HepG2 (cell line): ENCODE measurements around the gene KIF22. TPM values are rescaled to one million over a fixed set of nuclear protein-coding genes. Genes with fewer than 3 reads are reported as not detected.
A peak's percentile ranks its signal among the peaks of the same experiment; 100 is the strongest.

Experiments used
- ARID4A ChIP-seq: sonication (generic); formaldehyde crosslinking; IDR thresholded peaks from 2 replicates; pipeline ENCODE4 v1.5.0; 2020; ENCODE audit warnings: mild to moderate bottlenecking, missing genetic modification reagents, borderline replicate concordance
- CBFB ChIP-seq: sonication (generic); formaldehyde crosslinking; IDR thresholded peaks from 2 replicates; pipeline ENCODE4 v1.4.0; 2020; ENCODE audit warnings: missing genetic modification reagents
- DMTF1 ChIP-seq: sonication (generic); formaldehyde crosslinking; IDR thresholded peaks from 2 replicates; pipeline ENCODE4 v1.4.0; 2020; ENCODE audit warnings: mild to moderate bottlenecking, missing genetic modification reagents
- HNF1A ChIP-seq, 2 experiments: sonication (generic) in 1 of 2; formaldehyde crosslinking in 1 of 2; IDR thresholded peaks; 2 replicates each; pipeline versions ENCODE4 v1.4.0 to v1.6.1; 2016 to 2020; ENCODE audit warnings: borderline replicate concordance in 1 of 2, low read depth in 1 of 2, mild to moderate bottlenecking in 1 of 2, missing genetic modification reagents in 1 of 2
- IRF9 ChIP-seq: sonication (generic); formaldehyde crosslinking; IDR thresholded peaks from 2 replicates; pipeline ENCODE4 v1.8.0; 2022; ENCODE audit warnings: missing genetic modification reagents, mild to moderate bottlenecking, borderline replicate concordance
- ISL2 ChIP-seq: sonication (generic); formaldehyde crosslinking; IDR thresholded peaks from 2 replicates; pipeline ENCODE4 v1.5.0; 2020; ENCODE audit warnings: missing genetic modification reagents
- NR2F6 ChIP-seq, 2 experiments: IDR thresholded peaks; 2 replicates each; pipeline ENCODE4 v1.6.1; 2016; ENCODE audit warnings: antibody characterized with exemption in 1 of 2, mild to moderate bottlenecking in 1 of 2
- RAD21 ChIP-seq: fragments of 450-650 bp; formaldehyde crosslinking; IDR thresholded peaks from 2 replicates; pipeline ENCODE4 v1.5.0; 2020; ENCODE audit warnings: mild to moderate bottlenecking
- SNAI1 ChIP-seq: sonication (generic); formaldehyde crosslinking; IDR thresholded peaks from 2 replicates; pipeline ENCODE4 v1.5.0; 2020; ENCODE audit warnings: mild to moderate bottlenecking, missing genetic modification reagents, borderline replicate concordance
- STAT5B ChIP-seq: sonication (generic); formaldehyde crosslinking; IDR thresholded peaks from 2 replicates; pipeline ENCODE4 v1.4.0; 2020; ENCODE audit warnings: missing genetic modification reagents
- TBX2 ChIP-seq: sonication (generic); formaldehyde crosslinking; IDR thresholded peaks from 2 replicates; pipeline ENCODE4 v1.5.0; 2020; ENCODE audit warnings: missing genetic modification reagents, mild to moderate bottlenecking, borderline replicate concordance
- TSC22D2 ChIP-seq: sonication (generic); formaldehyde crosslinking; IDR thresholded peaks from 2 replicates; pipeline ENCODE4 v1.5.1; 2020; ENCODE audit warnings: missing genetic modification reagents, mild to moderate bottlenecking, borderline replicate concordance
- ZFP82 ChIP-seq: sonication (generic); formaldehyde crosslinking; IDR thresholded peaks from 2 replicates; pipeline ENCODE4 v1.5.1; 2020; ENCODE audit warnings: mild to moderate bottlenecking, missing genetic modification reagents, borderline replicate concordance
- ZFP90 ChIP-seq: sonication (generic); formaldehyde crosslinking; IDR thresholded peaks from 2 replicates; pipeline ENCODE4 v1.8.0; 2022; ENCODE audit warnings: missing genetic modification reagents, mild to moderate bottlenecking, inconsistent platforms, borderline replicate concordance
- ZFYVE20 ChIP-seq: sonication (generic); formaldehyde crosslinking; IDR thresholded peaks from 2 replicates; pipeline ENCODE4 v1.8.0; 2023; ENCODE audit warnings: low read depth, mild to moderate bottlenecking, moderate library complexity, missing genetic modification reagents, borderline replicate concordance
- ZNF841 ChIP-seq: sonication (generic); formaldehyde crosslinking; IDR thresholded peaks from 2 replicates; pipeline ENCODE4 v1.8.1; 2023; ENCODE audit warnings: missing genetic modification reagents, borderline replicate concordance
- polyA plus RNA-seq, 8 experiments: library from polyadenylated mRNA; depleted of rRNA in 3 of 8; stranded (reverse) in 7 of 8; unstranded in 1 of 8; fragments of >200 nt; fragmentation: Illumina TruSeq in 4 of 8; extraction: Trizol in 4 of 8; gene quantifications; 2 replicates each; pipeline versions ENCODE4 v1.2.1 to v1.2.3, GENCODE V29; 2011 to 2016; ENCODE audit warnings: low read depth in 4 of 8, missing spikeins in 1 of 8, mixed read lengths in 1 of 8; ENCODE audit not compliant: insufficient read depth in 1 of 8
- total RNA-seq, 5 experiments: library from RNA; depleted of rRNA; stranded (reverse); fragments of >200 nt; fragmentation: Illumina TruSeq; extraction: Trizol; gene quantifications; 2 replicates each; pipeline ENCODE4 v1.2.3, GENCODE V29; 2016; ENCODE audit warnings: low read depth in 1 of 5

Gene KIF22
- total and polyA plus RNA-seq, 2 of the 13 experiments (the other 11 are each of a cell fraction or from before 2014, with no cell fraction given), result 95.8 to 118 TPM

GRCh38 chr16:29760567-29761279, 29.8 kb upstream of the KIF22 start (continued):
- no peak for TF ChIP-seq DMTF1 (CRISPR knock-in tag)
- TF ChIP-seq RAD21, result no peak
- no peak for TF ChIP-seq ZNF841 (CRISPR knock-in tag)
- TF ChIP-seq TSC22D2, result no peak
- no peak for TF ChIP-seq NR2F6 (IDR thresholded peaks at IDR 0.05)
- TF ChIP-seq NR2F6 (CRISPR knock-in tag; IDR thresholded peaks at IDR 0.05), result 0 out of 2 replicates have a peak, but pooled peaks have one; percentile 5
- no peak for TF ChIP-seq IRF9 (CRISPR knock-in tag)
- no peak for TF ChIP-seq STAT5B (CRISPR knock-in tag)
- TF ChIP-seq ZFP90, result no peak
- 0 out of 2 replicates have a peak, but pooled peaks have one; percentile 48 for TF ChIP-seq SNAI1 (CRISPR knock-in tag)
- TF ChIP-seq CBFB (CRISPR knock-in tag), result no peak
- TF ChIP-seq ARID4A, result no peak
- peak; percentile 54 for TF ChIP-seq TBX2
- no peak for TF ChIP-seq ZFYVE20 (CRISPR knock-in tag)
- TF ChIP-seq ISL2 (CRISPR knock-in tag), result no peak
- no peak for TF ChIP-seq ZFP82 (CRISPR knock-in tag)
- TF ChIP-seq HNF1A (IDR thresholded peaks at IDR 0.05; ENCODE audit: low read depth), result no peak
- no peak for TF ChIP-seq HNF1A (CRISPR knock-in tag; IDR thresholded peaks at IDR 0.05; ENCODE audit: borderline replicate concordance)
